Measurements from ENCODE around the gene SPEM2.

The SPEM2 gene

DNA sequence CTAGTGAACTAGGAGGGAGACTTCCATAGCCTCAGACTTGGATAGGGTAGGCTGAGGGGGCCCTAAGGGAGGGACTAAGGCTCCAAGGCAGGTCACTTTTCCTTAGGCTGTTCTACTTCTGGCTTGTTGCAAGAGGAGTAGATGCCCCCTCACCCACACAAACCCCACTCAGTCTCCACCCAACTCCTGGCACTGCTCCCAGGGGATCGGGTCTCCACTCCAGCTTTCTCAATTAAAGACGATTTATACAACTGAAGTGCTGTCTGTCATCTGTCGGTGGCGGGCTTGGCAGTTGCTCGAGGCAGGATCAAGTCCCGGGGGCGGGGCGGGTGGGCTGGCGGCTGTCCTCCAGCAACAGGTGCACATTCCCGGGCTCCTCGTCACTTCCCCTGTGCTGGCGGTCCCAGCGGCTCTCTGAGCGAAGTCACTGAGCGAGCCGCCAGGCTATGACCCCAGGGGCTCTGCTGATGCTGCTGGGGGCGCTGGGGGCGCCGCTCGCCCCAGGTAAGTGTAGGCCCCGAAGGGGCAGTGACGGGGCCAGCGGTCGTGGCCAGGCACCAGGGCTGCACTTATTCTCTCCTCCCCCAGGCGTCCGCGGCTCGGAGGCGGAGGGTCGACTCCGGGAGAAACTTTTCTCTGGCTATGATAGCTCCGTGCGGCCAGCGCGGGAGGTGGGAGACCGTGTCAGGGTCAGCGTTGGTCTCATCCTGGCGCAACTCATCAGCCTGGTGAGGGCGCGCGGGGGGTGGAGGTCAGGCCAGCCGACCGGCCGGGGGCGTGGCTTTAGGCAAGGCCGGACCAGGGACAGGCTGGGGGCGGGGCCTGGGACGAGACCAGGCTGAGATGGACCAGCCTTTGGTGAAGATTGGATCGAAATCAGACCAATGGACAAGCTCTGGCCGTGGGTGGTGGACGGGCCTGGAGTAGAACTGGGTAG is 19.5 kb downstream of the SPEM2 start, which contains the start of gene CHRNB1:
Gene CHRNB1, plus strand, starts transcription at position 380 of the 937 bp plus-strand sequence. Its CDS starts 67 bp downstream, at position 447.
- Histone ChIP-seq H3K9ac (ENCODE audit: low read length) (peak within 1 kb of the TSS; percentile 27), H3K9me3 (ENCODE audit: control insufficient read depth, insufficient read depth, low read depth, low read length) (no peaks in the 10 kb centered on the region), H3K27ac (ENCODE audit: low read depth, low read length) (0 out of 2 replicates have a peak within 1 kb of the TSS, but pooled peaks have one; percentile 28), H3K36me3 (ENCODE audit: control insufficient read depth, insufficient read depth, low read length) (no peaks in the 10 kb centered on the region), H3K4me3 (ENCODE audit: low read depth, low read length) (peak within 1 kb of the TSS; percentile 75), H3K27me3 (ENCODE audit: control insufficient read depth, insufficient read depth, low read length) (peaks cover 31% of the 10 kb centered on the region), H3K4me1 (ENCODE audit: control insufficient read depth, insufficient read depth, low read length) (peaks cover 27% of the 10 kb centered on the region)

DNA sequence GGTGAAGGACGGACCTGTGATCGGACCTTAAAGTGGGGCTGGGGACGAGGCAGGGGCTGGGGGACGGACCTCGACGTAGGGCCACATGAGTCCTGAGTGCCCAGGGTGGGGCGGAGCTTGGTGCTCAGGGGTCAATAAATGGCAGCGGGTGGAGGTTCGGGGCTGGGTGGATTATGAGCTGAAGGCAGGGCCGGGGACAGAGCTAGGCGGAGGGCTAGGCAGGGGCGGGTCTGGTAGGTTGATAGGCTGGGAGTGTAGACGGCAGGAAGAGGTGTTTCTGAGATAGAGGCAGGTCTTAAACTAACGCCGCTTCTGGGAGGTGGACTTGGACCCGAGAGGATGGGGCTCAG is 20.2 kb downstream of the SPEM2 start:
- Histone ChIP-seq H3K9ac (ENCODE audit: low read length) (peak overlapping the region; percentile 27), H3K4me1 (ENCODE audit: control insufficient read depth, insufficient read depth, low read length) (peaks cover 27% of the 10 kb centered on the region), H3K9me3 (ENCODE audit: control insufficient read depth, insufficient read depth, low read depth, low read length) (no peaks in the 10 kb centered on the region), H3K4me3 (ENCODE audit: low read depth, low read length) (peak overlapping the region; percentile 75), H3K27ac (ENCODE audit: low read depth, low read length) (0 out of 2 replicates have a peak overlapping the region, but pooled peaks have one; percentile 28), H3K27me3 (ENCODE audit: control insufficient read depth, insufficient read depth, low read length) (peaks cover 31% of the 10 kb centered on the region), H3K36me3 (ENCODE audit: control insufficient read depth, insufficient read depth, low read length) (no peaks in the 10 kb centered on the region)

DNA sequence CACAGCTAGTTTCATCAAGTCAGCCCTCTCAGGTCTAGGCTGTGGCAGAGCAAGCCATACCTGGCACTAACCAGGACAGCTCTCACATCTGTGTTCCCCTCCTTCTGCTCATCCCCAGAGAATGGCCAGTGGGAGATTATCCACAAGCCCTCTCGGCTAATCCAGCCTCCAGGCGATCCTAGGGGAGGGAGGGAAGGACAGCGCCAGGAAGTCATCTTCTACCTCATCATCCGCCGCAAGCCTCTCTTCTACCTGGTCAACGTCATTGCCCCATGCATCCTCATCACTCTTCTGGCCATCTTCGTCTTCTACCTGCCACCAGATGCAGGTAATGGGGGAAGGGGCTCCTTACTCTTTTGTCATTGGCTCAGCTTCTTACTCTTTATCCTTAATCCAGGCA is 23.0 kb downstream of the SPEM2 start:
- H3K27me3 ChIP-seq (ENCODE audit: control insufficient read depth, insufficient read depth, low read length): peaks cover 17% of the 10 kb centered on the region
- no peaks in the 10 kb centered on the region for H3K9me3 ChIP-seq (ENCODE audit: control insufficient read depth, insufficient read depth, low read depth, low read length)
- H3K27ac ChIP-seq (ENCODE audit: low read depth, low read length): no peak overlapping the region
- no peak overlapping the region for H3K9ac ChIP-seq (ENCODE audit: low read length)
- no peak overlapping the region for H3K4me3 ChIP-seq (ENCODE audit: low read depth, low read length)
- H3K4me1 ChIP-seq (ENCODE audit: control insufficient read depth, insufficient read depth, low read length): peaks cover 15% of the 10 kb centered on the region
- no peaks in the 10 kb centered on the region for H3K36me3 ChIP-seq (ENCODE audit: control insufficient read depth, insufficient read depth, low read length)

DNA sequence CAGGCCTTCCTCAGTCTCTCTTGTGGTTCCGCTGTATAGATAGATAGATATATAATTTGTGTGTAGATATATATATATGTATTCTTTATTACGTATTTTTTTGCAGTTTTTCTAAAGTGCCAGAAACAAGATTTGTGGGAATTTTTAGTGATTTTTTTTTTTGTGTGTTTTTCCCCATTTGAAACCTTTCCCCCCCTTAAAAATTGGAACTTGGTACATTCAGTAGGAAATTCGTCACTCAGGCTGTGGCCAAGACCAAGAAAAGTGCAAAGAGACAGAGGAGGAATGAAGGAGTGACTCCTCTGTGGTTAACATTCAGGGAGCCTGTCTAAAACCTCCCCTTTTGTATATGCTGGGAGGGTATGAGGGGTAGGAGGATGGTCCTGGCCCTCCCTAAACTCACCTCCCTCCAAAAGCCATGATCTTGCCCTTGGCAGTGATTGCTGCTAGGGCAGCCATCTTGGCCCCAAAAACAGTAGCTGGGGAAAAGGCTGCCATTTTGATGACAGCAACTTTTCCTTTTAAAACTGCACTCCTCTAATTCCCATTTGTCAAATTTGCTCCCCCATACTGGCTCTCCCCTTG is 34.6 kb downstream of the SPEM2 start:
- Histone ChIP-seq H3K27me3 (ENCODE audit: control insufficient read depth, insufficient read depth, low read length) (no peaks in the 10 kb centered on the region), H3K27ac (ENCODE audit: low read depth, low read length) (no peak overlapping the region), H3K4me3 (ENCODE audit: low read depth, low read length) (no peak overlapping the region), H3K9ac (ENCODE audit: low read length) (no peak overlapping the region), H3K36me3 (ENCODE audit: control insufficient read depth, insufficient read depth, low read length) (peaks cover 15% of the 10 kb centered on the region), H3K9me3 (ENCODE audit: control insufficient read depth, insufficient read depth, low read depth, low read length) (no peaks in the 10 kb centered on the region), H3K4me1 (ENCODE audit: control insufficient read depth, insufficient read depth, low read length) (peaks cover 9% of the 10 kb centered on the region)

DNA sequence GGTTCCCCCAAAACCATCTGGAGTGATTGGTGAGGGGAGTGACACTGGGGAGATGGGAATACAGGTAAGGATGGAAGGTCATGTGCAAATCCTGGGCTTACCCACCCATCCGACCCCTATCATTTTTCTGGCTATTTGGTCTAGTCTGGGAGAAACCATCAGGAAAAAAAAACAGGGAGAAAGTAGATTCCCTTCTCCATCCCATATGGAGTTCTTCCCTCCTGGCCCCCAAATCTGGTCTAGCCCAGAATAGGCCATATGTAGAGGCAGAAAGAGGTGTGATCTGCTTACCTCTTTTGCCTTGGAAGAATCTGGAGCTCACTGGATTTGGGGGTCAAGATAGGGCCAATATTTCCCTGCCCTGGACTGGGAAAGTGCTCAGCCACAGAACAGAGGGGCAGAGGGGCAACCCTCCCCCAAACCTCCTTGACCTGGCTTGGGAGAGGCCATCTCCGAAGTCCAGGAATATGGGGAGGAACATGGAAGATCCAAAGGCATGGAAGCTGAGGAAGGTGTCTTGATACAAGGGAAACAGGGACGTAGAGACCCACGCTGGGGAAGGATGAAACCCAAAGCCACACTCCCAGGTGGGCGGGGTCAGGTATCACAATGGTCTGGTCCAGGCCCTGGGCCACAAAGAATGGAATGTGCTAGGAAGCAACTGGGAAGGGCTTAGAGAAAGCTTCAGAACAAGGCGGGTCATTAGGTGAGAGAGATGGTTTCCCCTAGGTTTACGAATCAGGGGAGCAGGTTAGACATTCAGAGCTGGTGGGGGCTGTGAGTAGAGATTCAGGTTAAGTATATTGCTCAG is 35.6 kb downstream of the SPEM2 start:
- H3K36me3 ChIP-seq (ENCODE audit: control insufficient read depth, insufficient read depth, low read length): peaks cover 18% of the 10 kb centered on the region
- H3K27me3 ChIP-seq (ENCODE audit: control insufficient read depth, insufficient read depth, low read length): no peaks in the 10 kb centered on the region
- H3K9me3 ChIP-seq (ENCODE audit: control insufficient read depth, insufficient read depth, low read depth, low read length): no peaks in the 10 kb centered on the region
- H3K4me1 ChIP-seq (ENCODE audit: control insufficient read depth, insufficient read depth, low read length): peaks cover 9% of the 10 kb centered on the region
- no peak overlapping the region for H3K4me3 ChIP-seq (ENCODE audit: low read depth, low read length)
- no peak overlapping the region for H3K27ac ChIP-seq (ENCODE audit: low read depth, low read length)
- no peak overlapping the region for H3K9ac ChIP-seq (ENCODE audit: low read length)

DNA sequence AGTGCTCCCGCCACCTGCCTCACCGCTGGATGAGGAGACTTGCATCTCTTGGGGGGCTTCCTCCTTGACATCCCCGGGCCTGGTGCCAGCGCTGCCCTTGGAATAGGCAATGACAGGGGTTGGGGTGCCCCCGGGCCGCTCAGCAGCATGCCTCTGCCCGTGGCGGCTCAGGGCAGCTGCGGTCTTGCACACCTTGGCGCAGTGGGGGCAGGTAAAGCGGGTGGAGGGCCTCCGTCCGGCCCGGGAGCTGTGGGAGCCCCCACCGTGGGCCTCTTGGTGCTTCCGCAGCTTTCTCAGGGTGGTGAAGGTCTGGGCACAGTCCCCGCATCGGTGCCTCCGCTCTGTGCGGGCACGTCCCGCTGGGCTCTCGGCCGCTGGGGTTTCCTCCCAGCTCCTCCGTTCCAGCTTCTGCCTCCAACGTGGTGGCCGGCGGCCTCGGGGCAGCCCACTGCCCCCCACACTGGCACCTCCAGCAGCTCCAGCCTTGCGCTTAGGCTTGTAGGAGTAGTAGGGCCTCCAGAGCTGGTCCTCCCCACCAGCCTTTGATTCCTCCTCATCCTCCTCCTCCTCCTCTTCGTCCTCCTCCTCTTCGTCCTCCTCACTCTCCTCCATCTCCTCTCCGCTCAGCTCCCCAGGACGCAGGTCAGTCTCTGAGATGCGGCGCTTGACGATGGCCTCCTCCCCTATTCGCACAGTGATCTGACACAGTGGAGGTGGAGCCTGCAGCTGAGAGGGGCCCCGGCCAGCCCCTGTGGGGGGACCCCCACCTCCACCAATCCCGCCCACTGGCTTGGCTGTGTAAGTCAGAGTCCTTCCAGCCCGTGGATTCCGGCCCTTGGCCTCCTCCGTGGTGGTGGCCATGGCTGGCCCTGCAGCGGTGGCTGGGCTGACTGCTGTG is 37.3 kb downstream of the SPEM2 start:
- no peak overlapping the region for H3K4me3 ChIP-seq (ENCODE audit: low read depth, low read length)
- no peaks in the 10 kb centered on the region for H3K9me3 ChIP-seq (ENCODE audit: control insufficient read depth, insufficient read depth, low read depth, low read length)
- peaks cover 9% of the 10 kb centered on the region for H3K4me1 ChIP-seq (ENCODE audit: control insufficient read depth, insufficient read depth, low read length)
- peaks cover 27% of the 10 kb centered on the region for H3K36me3 ChIP-seq (ENCODE audit: control insufficient read depth, insufficient read depth, low read length)
- H3K27ac ChIP-seq (ENCODE audit: low read depth, low read length): no peak overlapping the region
- H3K27me3 ChIP-seq (ENCODE audit: control insufficient read depth, insufficient read depth, low read length): no peaks in the 10 kb centered on the region
- no peak overlapping the region for H3K9ac ChIP-seq (ENCODE audit: low read length)

DNA sequence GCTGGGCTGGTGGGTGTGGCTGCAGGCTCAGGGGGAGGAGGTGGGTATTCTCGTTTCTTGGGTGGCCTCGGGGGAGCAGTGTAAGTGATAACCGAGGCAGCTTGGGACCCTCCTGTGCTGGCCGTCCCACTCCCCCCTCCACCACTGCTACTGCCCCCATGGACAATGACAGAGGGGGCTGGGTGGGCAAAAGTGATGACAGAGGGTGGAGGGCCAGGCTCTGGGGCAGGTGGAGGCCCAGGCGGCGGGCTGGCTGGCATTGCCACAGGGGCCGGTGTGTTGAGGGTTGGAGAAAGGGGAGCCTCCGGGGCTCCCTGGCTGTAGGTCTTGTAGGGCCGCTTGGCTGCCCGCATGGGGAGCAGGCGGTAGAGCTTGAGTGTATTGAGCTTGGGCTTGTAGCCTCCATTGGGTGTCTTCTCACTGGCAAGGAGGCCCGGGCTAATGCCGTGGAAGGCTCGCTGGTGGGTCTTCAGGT is 38.0 kb downstream of the SPEM2 start:
- Histone ChIP-seq H3K27ac (ENCODE audit: low read depth, low read length) (no peak overlapping the region), H3K36me3 (ENCODE audit: control insufficient read depth, insufficient read depth, low read length) (peaks cover 27% of the 10 kb centered on the region), H3K4me3 (ENCODE audit: low read depth, low read length) (no peak overlapping the region), H3K4me1 (ENCODE audit: control insufficient read depth, insufficient read depth, low read length) (peaks cover 9% of the 10 kb centered on the region), H3K9ac (ENCODE audit: low read length) (no peak overlapping the region), H3K9me3 (ENCODE audit: control insufficient read depth, insufficient read depth, low read depth, low read length) (no peaks in the 10 kb centered on the region), H3K27me3 (ENCODE audit: control insufficient read depth, insufficient read depth, low read length) (no peaks in the 10 kb centered on the region)

DNA sequence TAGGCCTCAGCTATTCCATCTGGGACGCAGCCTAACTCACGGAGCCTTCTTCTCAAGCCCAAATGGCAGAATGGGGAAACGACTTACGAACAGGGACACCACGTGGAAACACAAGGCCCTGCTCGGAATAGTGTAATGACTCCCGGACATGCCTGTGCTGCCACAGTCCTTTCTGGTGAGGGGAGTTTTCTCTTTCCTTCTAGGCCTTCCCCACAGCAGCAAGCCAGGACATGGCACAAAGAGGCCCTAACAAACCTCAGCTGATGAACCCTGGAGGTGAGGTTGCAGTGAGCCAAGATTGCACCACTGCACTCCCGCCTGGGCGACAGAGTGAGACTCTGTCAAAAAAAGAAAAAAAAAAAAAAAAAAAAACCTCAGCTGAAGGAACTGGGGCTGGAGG is 38.7 kb downstream of the SPEM2 start:
- H3K27me3 ChIP-seq (ENCODE audit: control insufficient read depth, insufficient read depth, low read length): no peaks in the 10 kb centered on the region
- peaks cover 9% of the 10 kb centered on the region for H3K4me1 ChIP-seq (ENCODE audit: control insufficient read depth, insufficient read depth, low read length)
- H3K9ac ChIP-seq (ENCODE audit: low read length): no peak overlapping the region
- H3K4me3 ChIP-seq (ENCODE audit: low read depth, low read length): no peak overlapping the region
- H3K9me3 ChIP-seq (ENCODE audit: control insufficient read depth, insufficient read depth, low read depth, low read length): no peaks in the 10 kb centered on the region
- H3K36me3 ChIP-seq (ENCODE audit: control insufficient read depth, insufficient read depth, low read length): peaks cover 27% of the 10 kb centered on the region
- H3K27ac ChIP-seq (ENCODE audit: low read depth, low read length): no peak overlapping the region

DNA sequence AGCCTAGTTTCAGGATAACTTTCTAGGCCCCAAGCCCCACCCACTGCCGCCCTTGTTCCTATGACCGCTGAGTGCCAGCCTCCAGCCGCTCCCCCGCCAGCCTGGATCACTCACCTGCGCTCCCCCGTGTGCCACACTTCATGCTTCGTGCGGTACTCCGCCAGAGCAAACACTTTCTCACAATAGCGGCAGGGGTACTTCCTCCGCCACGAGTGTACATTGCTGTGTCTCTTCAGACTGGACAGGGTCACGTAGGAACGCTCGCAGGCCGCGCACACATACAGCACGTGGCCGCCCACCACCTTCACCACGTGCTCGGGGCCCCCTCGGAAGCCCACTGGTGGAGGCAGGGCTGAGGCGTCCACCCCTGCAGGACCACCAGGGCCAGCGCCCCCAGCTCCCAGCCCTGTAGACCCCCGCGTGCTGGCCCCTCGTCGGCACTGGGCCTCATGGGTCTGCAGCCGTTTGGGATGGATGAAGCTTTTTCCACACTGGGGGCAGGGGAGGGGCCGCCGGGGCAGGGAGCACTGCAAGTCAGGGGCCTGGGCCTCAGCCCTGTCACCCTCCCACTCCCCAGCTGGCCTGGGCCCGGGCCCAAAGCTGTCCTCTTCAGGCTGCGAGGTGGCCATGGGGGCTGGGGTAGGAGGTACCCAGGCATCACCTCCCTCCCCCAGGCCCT is 40.3 kb downstream of the SPEM2 start:
- Histone ChIP-seq H3K27me3 (ENCODE audit: control insufficient read depth, insufficient read depth, low read length) (no peaks in the 10 kb centered on the region), H3K4me1 (ENCODE audit: control insufficient read depth, insufficient read depth, low read length) (peaks cover 9% of the 10 kb centered on the region), H3K4me3 (ENCODE audit: low read depth, low read length) (no peak overlapping the region), H3K36me3 (ENCODE audit: control insufficient read depth, insufficient read depth, low read length) (peaks cover 27% of the 10 kb centered on the region), H3K9ac (ENCODE audit: low read length) (no peak overlapping the region), H3K27ac (ENCODE audit: low read depth, low read length) (no peak overlapping the region), H3K9me3 (ENCODE audit: control insufficient read depth, insufficient read depth, low read depth, low read length) (no peaks in the 10 kb centered on the region)

DNA sequence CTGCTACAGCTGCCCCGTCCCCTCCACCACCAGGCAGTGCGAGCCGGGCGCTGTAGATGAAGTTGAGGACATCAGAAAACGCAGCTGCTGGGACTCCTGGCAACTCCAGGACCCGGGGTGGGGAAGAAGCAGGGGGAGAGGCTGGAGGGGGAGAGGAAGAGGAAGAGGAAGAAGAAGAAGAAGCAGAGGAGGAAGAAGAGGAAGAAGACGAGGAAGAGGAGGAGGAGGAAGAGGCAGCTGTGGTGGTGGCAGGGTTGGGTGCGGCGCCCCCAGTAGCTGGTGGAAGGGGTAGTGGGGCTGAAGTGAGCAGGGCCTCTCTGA is 40.9 kb downstream of the SPEM2 start:
- Histone ChIP-seq H3K9ac (ENCODE audit: low read length) (no peak overlapping the region), H3K27ac (ENCODE audit: low read depth, low read length) (no peak overlapping the region), H3K36me3 (ENCODE audit: control insufficient read depth, insufficient read depth, low read length) (peaks cover 27% of the 10 kb centered on the region)

More for the DNA sequence above, 40.9 kb downstream of the SPEM2 start:
- no peak overlapping the region for H3K4me3 ChIP-seq (ENCODE audit: low read depth, low read length)
- no peaks in the 10 kb centered on the region for H3K27me3 ChIP-seq (ENCODE audit: control insufficient read depth, insufficient read depth, low read length)
- peaks cover 5% of the 10 kb centered on the region for H3K4me1 ChIP-seq (ENCODE audit: control insufficient read depth, insufficient read depth, low read length)
- no peaks in the 10 kb centered on the region for H3K9me3 ChIP-seq (ENCODE audit: control insufficient read depth, insufficient read depth, low read depth, low read length)
